ENCODE results near the gene PLA2G4E.

Gene PLA2G4E

GRCh38 chr15:42016971-42017370 is 3.9 kb downstream of the PLA2G4E start:
- no peak for DNase-seq

GRCh38 chr15:42014406-42014805 is 6.4 kb downstream of the PLA2G4E start:
- no peak for DNase-seq

GRCh38 chr15:42012928-42013482 is 7.8 kb downstream of the PLA2G4E start:
- DNase-seq, result no peak

GRCh38 chr15:42012241-42012640 is 8.6 kb downstream of the PLA2G4E start:
- no peak for DNase-seq

- DNase-seq, result no peak
Measured at GRCh38 chr15:42011074-42011473, 9.8 kb downstream of the PLA2G4E start.

DNA sequence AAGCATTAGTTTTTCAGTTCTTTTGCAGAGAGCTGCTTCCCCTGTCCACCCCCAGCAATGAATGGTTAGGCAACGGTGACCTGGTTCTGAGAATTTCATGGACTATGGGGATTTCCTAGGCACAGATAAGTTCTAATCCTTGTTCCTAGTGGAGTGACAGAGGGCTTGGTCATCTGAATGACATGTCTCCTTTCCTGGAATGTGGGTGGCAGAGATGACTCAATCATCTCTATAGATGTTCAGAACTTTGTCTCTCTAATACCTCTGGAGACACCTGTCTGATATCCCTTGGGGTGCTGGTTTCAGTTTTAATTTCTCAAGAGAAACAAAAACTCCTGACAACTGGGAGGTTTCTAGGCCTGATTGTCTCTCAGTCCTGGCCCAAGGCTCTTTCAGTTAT is 10.4 kb downstream of the PLA2G4E start:
- DNase-seq, result no peak

DNA sequence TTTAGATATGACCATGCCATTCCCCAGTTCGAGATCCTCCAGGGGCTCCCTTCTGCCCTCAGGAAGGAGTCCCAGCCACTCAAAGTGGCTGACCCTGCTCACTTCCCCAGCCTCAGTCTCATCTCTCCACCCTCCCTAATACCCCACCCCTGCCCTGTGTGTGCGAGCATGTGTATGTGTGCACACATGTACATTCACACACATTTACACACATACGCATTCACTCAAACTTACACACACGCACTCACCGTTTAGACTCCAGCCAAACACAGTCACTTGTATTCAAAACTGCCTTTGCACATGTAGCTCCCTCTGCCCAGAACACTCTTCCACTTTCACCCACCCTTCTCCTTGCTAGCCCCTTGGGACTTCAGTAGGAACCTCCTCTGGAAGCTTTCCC is 11.4 kb downstream of the PLA2G4E start:
- DNase-seq, result no peak

GRCh38 chr15:42009022-42009421 is 11.8 kb downstream of the PLA2G4E start:
- no peak for DNase-seq

DNA sequence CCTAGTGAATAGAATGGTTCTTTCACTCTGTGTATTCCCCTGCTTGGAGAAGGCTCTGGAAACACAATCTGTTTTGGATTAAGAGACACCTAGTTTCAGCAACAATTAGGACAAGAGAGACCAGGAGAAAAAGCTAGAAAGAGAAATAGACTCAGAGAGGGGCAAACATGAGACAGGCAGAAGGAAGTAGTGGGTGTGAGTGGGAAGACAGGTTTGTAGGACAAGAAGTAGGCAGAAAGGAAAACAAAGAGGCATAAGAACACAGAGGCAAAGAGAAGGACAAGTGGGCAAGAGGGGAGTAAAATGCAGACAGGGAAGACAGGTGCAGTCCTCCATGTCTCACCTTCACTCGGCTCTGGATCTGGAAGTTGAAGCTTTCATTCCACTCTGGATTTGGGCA is 13.5 kb downstream of the PLA2G4E start:
- no peak for DNase-seq

- DNase-seq, result no peak
Measured at GRCh38 chr15:42002333-42002732, 18.5 kb downstream of the PLA2G4E start.

GRCh38 chr15:42001236-42001635 is 19.6 kb downstream of the PLA2G4E start:
- DNase-seq, result no peak

DNA sequence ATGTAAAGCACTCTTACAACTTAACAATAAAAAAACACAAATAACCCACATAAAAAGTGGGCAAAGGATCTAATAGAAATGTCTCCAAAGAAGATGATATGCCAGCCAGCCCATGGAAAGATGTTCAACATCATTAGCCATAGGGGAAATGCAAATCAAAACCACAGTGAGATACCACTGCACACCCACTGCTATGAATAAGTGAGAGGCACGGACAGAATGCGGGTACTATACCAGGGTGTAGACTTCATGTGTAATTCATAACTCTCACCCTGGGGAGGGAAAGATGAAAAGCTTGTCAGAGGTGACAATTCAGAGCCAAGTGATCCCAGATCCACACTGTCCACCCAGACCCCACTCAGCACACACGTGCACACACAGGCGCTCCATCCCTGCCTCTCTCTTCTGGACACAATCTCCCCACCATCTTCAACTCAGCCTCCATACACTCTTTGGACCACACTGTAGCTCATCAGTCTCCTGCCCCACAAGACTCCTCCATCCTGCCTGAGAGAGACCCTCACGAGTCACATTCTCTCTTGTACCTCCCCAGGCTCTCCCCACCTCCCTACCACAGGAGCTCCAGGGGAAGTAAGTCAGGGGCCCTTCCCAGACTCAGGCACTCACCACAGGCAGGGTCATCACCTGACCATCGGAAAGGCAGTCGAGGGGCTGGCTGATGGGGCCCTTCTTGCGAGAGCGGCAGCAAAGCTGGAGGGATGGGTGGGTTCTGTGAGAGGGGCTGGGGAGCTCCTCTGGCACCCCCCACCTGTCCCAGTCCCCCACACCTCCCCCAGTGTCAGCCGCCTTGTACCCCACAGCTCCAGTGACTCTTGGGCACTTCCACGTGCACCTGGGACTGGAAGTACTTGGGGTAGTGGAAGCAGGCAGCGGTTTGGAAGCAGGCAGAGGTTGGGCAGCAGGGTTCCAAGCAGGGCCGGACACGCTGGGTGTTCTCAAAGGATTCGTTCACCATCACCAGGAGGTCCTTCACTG is 21.3 kb downstream of the PLA2G4E start:
- no peak for DNase-seq

DNA sequence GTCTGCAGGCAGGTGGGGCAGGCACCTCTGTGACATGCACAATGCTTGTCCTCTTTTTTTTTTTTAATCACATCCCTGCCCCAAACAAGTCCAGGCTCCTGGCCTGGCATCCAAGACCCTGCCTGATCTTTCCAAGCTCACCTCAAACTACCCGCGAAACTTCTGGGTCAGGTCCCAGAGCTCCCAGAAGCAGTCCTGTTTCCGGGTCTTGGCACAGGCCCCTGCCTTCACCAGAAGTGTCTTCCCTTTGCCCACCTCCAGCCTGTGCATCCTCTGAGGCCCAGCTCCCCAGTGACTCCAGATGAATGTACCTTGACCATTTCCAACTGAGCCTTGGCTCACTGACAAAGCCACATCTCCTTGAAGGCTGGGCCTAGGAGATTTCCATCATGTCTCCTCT is 23.0 kb downstream of the PLA2G4E start:
- DNase-seq, result no peak

DNA sequence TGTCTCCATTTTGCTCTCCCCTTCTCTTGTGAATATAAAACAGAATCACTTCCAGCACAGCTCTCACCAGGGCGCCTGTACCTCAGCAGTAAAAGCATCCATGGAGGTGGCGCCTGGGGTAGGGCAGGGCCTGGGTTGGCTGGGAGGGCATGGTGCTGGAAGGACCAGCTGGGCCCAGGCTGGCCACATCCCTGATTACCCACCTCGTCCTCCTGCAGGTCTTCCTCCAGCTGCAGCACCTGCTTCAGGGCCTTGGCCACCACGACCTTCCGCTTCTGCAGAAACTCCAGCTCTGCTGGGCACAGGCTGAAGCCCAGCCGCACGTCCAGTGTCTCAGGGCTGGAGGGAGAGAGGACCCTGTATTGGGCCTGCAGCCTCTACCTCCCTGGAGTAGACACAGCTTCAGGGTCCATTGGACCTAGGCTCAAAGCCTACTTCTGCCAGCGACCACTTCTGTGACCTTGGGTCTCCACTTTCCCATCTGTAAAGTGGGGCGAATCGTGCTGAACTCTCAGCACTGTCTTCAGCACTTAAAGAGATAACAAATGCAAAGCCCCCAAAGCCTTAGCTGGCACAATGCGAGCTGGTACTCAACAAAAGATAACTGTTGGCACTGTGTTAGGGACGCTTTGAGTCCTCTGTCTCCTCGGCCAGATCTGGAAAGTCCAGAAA is 23.8 kb downstream of the PLA2G4E start:
- no peak for DNase-seq

DNA sequence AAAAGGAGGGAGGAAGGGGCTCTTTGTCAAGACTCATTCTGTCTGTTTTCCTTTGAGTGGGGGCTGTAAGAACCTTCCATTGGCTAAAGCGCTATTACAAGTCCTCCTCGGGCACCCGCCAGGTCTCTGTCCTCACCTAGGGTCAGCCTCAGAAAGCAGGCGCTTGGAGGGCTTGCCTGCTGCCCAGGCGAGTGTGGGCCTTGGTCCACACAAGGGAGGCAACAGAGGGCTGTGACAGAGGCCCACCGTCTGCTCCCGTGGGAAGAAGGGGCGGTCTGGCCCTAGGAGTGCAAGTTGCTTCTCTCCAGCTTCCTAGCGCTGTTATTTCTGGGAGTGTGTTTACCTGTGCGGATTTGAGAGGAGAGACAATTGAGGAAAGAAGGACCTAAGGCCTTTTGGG is 24.5 kb downstream of the PLA2G4E start:
- DNase-seq, result no peak

- DNase-seq, result no peak
Measured at GRCh38 chr15:41995476-41995855, 25.4 kb downstream of the PLA2G4E start.

DNA sequence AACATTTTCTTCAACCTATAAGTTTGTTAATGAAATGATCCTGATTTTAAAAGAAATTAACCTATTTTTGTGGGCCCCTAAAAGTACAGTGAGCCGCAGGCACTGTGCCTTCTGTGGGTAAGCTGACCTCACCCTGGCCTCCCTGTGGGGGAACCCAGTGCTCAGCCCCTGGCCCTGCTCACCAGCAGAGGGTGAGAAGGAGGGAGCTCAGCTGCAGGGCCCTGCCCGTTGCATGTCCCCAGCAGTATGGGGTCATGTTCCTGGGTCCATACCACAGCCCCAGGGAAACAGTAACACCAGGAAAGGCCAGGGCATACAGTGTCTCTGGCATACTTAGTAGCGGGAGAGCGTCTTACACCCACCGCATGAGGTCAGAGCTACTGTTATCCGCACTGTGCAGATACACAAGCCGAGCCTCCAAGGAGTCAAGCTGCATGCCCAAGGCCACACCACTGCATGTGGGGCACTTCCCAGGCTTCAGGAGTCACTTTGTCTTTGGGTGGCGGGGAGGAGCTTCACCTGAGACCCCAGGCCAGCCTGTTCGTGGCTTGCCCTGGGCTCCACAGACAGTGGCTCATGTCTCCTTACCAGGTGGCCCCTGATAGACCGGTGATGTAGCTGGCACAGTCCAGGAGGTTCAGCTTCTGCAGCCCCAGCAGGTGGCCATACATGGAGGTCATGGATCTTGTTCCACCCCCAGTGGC is 25.9 kb downstream of the PLA2G4E start:
- no peak for DNase-seq

- no peak for DNase-seq
Measured at GRCh38 chr15:41994171-41994650, 26.6 kb downstream of the PLA2G4E start.

GRCh38 chr15:41993472-41994170 is 27.2 kb downstream of the PLA2G4E start:
- no peak for DNase-seq

GRCh38 chr15:41992803-41993190 is 28.0 kb downstream of the PLA2G4E start:
- no peak for DNase-seq

- DNase-seq, result no peak
Measured at GRCh38 chr15:41992151-41992802, 28.6 kb downstream of the PLA2G4E start.

DNA sequence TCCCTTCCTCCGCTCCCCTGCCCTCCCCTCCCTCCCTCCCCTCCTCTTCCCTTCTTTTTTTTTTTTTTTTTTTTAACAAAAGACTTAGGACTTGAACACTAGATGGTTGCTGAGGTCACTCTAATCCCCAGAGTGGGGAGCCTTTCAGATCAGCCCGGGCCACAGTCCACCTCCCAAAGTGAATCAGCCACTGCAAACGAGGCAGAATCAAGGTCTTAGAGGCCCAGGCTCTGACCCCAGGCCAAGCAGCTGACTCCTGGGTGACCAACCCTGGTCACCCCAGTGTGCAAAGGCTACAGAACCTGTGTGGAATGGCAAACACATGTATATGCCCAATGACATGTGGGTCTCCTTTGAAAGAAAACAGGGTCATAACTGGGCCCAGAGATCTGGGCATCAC is 30.2 kb downstream of the PLA2G4E start:
- DNase-seq, result no peak

Measured in activated T-cell treated with anti-CD3 and anti-CD28 coated beads for 4 hours (primary cell).